Measurements from ENCODE around the gene SLC35D2.
"Not testable (repeated sequence)": the region's sequence is repeated elsewhere in the genome, so short reads cannot be mapped to it uniquely, and the experiment has no call there.

The SLC35D2 gene

GRCh38 chr9:96378187-96378586 is 5.3 kb downstream of the SLC35D2 start:
- no peak overlapping the region for H3K4me3 ChIP-seq (ENCODE audit: low read depth, low read length)

GRCh38 chr9:96376891-96377874 is 6.3 kb downstream of the SLC35D2 start:
- peak; percentile 53 for DNase-seq (ENCODE audit: low read depth)
- no peak for TF ChIP-seq CTCF (conservative IDR thresholded peaks at IDR 0.05; ENCODE audit: low read depth, low read length)
- H3K4me3 ChIP-seq (ENCODE audit: low read depth, low read length): no peak overlapping the region

More at GRCh38 chr9:96378187-96378586, 5.3 kb downstream of the SLC35D2 start:
- TF ChIP-seq CTCF (conservative IDR thresholded peaks at IDR 0.05; ENCODE audit: low read depth, low read length): no peak
- no peak for DNase-seq (ENCODE audit: low read depth)

GRCh38 chr9:96375507-96375906 is 8.0 kb downstream of the SLC35D2 start:
- H3K4me3 ChIP-seq (ENCODE audit: low read depth, low read length); DNase-seq (ENCODE audit: low read depth): not testable (repeated sequence)

- no peak for TF ChIP-seq CTCF (conservative IDR thresholded peaks at IDR 0.05; ENCODE audit: low read depth, low read length)
- no peak for DNase-seq (ENCODE audit: low read depth)
- no peak overlapping the region for H3K4me3 ChIP-seq (ENCODE audit: low read depth, low read length)
Measured at GRCh38 chr9:96367943-96368342, 15.6 kb downstream of the SLC35D2 start.

GRCh38 chr9:96363175-96363967 is 20.1 kb downstream of the SLC35D2 start:
- no peak for DNase-seq (ENCODE audit: low read depth)
- TF ChIP-seq CTCF (conservative IDR thresholded peaks at IDR 0.05; ENCODE audit: low read depth, low read length): no peak
- no peak overlapping the region for H3K4me3 ChIP-seq (ENCODE audit: low read depth, low read length)

GRCh38 chr9:96362119-96362518 is 21.4 kb downstream of the SLC35D2 start:
- not testable (repeated sequence) for H3K4me3 ChIP-seq (ENCODE audit: low read depth, low read length); DNase-seq (ENCODE audit: low read depth)

- no peak for DNase-seq (ENCODE audit: low read depth)
- no peak overlapping the region for H3K4me3 ChIP-seq (ENCODE audit: low read depth, low read length)
- no peak for TF ChIP-seq CTCF (conservative IDR thresholded peaks at IDR 0.05; ENCODE audit: low read depth, low read length)
Measured at GRCh38 chr9:96361668-96362067, 21.8 kb downstream of the SLC35D2 start.
